Stimulated activated CD8-positive, alpha-beta memory T cell treated with anti-CD3 and anti-CD28 coated beads, Interleukin-4, amount 100 ng/mL, for 48 hours (primary cell): Measurements from ENCODE around the gene GARNL3.

Experiments used
- DNase-seq: peaks from one replicate; pipeline ENCODE4 v3.0.0-alpha.2; 2020

GARNL3 gene

GRCh38 chr9:127264462-127265219 is at the start of gene GARNL3:
Gene GARNL3, plus strand, starts transcription at chr9:127264774. Its CDS starts 104 bp downstream, at chr9:127264878.
- no peak for DNase-seq

- no peak for DNase-seq
Observed at GRCh38 chr9:127215268-127216209, 49.0 kb upstream of the GARNL3 start.

- DNase-seq: no peak
Observed at GRCh38 chr9:127216210-127216887, 48.2 kb upstream of the GARNL3 start.

- no peak for DNase-seq
Observed at GRCh38 chr9:127216888-127217217, 47.7 kb upstream of the GARNL3 start.

- no peak for DNase-seq
Observed at GRCh38 chr9:127218818-127219217, 45.8 kb upstream of the GARNL3 start.

- DNase-seq: no peak
Observed at GRCh38 chr9:127219520-127219919, 45.1 kb upstream of the GARNL3 start.

GRCh38 chr9:127221695-127222094 is 42.9 kb upstream of the GARNL3 start:
- no peak for DNase-seq

- DNase-seq: no peak
Observed at GRCh38 chr9:127222388-127223095, 42.0 kb upstream of the GARNL3 start.

GRCh38 chr9:127223266-127223665 is 41.3 kb upstream of the GARNL3 start:
- DNase-seq: no peak

- DNase-seq: no peak
Observed at GRCh38 chr9:127223810-127224177, 40.8 kb upstream of the GARNL3 start.

GRCh38 chr9:127224178-127224882 is 40.2 kb upstream of the GARNL3 start:
- DNase-seq: peak; percentile 95

- DNase-seq: peak; percentile 95
Observed at GRCh38 chr9:127224883-127225739, 39.5 kb upstream of the GARNL3 start.

GRCh38 chr9:127225801-127226625 is 38.6 kb upstream of the GARNL3 start:
- DNase-seq: no peak

- no peak for DNase-seq
Observed at GRCh38 chr9:127229691-127230417, 34.7 kb upstream of the GARNL3 start.

- no peak for DNase-seq
Observed at GRCh38 chr9:127231666-127232065, 32.9 kb upstream of the GARNL3 start.

- DNase-seq: no peak
Observed at GRCh38 chr9:127232833-127233549, 31.6 kb upstream of the GARNL3 start.

- no peak for DNase-seq
Observed at GRCh38 chr9:127233550-127233949, 31.0 kb upstream of the GARNL3 start.

- no peak for DNase-seq
Observed at GRCh38 chr9:127233989-127234388, 30.6 kb upstream of the GARNL3 start.

GRCh38 chr9:127237801-127238200 is 26.8 kb upstream of the GARNL3 start:
- DNase-seq: no peak
